ENCODE results near the gene PCK2. TPM values are rescaled to one million over a fixed set of nuclear protein-coding genes. Genes with fewer than 3 reads are reported as not detected.

Gene PCK2
- 10 to 100 TPM; 53.5 to 54.5 TPM for total RNA-seq

DNA sequence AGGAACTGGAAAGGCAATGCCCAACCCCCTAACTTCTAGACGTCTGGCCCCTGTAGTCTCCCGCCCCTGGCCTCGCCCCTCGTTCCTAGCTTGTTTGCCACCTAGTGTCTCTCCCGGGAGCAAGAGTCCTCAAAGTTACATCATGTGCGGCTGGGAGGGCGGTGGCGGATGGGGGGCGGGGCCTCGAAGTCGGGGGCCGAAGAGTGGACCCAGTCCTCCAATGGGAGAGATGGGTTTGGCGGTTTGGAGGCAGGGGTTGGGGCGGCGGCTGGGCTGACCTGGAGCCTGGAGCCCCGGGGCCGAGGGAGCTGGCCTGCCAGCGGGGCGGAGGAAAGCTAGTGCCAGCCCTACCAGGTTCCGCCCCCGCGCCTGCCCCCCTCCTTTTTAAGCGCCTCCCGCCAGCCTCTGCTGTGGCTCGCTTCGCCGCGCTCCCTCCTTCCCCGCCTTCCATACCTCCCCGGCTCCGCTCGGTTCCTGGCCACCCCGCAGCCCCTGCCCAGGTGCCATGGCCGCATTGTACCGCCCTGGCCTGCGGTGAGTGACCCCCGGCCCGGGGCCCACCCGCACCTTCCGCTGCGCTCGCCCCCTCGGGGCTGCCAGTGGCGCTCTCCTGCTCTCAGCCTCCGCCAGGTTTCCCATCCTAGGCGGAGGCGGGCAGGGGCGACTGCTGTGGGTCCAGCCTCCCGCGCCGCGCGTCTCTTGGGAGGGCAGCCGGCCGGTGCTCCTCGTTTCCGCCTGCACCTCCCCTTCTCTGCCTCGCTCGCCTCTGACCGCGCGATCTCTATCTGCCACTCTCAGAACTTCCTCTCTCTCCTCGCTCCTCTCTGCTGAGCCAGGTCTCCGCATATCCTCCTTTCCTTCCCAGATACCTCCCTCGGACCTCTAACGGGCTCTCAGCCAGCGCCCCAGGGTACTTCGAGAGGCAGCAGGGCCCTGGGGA, at the start of gene PCK2:
Gene PCK2 (plus strand): TSS at position 411 of the 940 bp plus-strand sequence. CDS start 95 bp downstream, at position 506.

DNA sequence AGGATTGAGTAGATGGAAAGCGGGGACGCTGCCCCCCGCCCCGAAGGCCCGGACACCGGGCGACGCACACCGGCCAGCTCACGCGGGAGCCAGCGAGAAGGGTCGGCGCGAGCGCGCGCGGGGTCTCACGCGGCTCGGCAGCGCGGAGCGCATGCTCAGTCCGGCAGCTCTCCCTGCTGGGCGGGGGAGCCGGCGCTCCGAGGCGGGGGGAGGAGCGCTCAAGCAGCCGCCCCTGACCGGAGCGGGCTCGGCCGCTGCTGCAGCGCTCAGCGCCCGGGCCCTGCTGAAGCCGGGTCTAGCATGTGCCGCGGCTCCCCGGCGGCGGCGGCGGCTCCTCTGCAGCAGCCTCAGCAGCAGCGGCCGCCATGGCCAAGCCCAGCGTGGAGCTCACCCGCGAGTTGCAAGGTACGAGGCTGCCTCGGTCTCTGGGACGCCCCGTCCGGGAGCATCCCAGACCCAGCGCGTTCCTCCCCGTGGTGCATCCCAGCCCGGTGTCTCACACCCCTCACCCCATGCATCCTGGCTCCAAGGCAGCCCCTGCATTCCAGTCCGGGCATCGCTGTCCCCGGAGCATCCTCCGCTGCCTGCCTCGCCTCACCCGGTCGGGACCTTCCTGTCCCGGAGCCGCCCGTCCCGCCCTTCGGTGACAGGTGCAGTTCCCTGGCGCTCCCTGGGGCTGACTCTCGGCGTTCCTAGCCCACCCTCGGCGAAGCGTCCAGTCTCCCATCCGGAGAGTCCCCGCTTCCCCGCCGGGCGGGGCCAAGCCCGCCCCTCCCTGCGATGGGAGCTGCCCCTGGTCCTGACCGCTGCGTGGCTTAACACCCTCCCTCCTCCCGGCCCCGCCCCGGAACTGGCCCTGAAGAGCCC, 42.1 kb upstream of the PCK2 start, which contains the start of gene CARMIL3:
Gene CARMIL3 (plus strand): TSS at position 221 of the 867 bp plus-strand sequence. CDS start 145 bp downstream, at position 366.

GRCh38 chr14:24071144-24071697, 22.9 kb upstream of the PCK2 start, which contains the start of gene CPNE6:
Gene CPNE6 (plus strand): TSS chr14:24071562. CDS start chr14:24072937, 1,375 bp downstream.

GRCh38 chr14:24114532-24115421, 20.7 kb downstream of the PCK2 start, which contains the start of the genes DCAF11 and NRL:
Gene DCAF11 (plus strand): TSS chr14:24114777. CDS start chr14:24115595, 818 bp downstream.
Gene NRL (minus strand): TSS chr14:24114949. CDS start chr14:24082848, 32,101 bp downstream.

DNA sequence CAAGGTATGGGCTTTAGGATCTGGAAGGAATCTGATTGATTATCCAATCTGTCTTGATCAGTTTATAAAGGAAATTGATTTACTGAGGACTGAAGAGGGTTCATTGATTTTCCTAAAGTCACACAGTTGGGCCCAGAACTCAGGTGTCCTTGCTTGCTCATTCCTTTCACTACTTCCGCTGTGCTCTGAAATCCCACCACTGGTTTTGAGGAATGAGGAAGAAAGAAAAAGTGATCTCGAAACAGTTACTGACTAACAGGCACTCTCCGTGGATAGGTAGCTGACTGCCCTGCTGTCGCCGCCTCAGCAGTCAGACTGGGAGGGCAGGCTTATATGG, 36.2 kb downstream of the PCK2 start, which contains the start of gene FITM1:
Gene FITM1 (plus strand): TSS at position 280 of the 337 bp plus-strand sequence. CDS start 905 bp downstream, outside the sequence.

GRCh38 chr14:24135834-24136683, 41.9 kb downstream of the PCK2 start, which contains the start of gene PSME1:
Gene PSME1 (plus strand): TSS chr14:24136194. CDS start chr14:24136263, 69 bp downstream.

GRCh38 chr14:24141097-24141880, 47.2 kb downstream of the PCK2 start, which contains the start of gene EMC9:
Gene EMC9 (minus strand): TSS chr14:24141591. CDS start chr14:24141304, 287 bp downstream.

GRCh38 chr14:24146453-24146977, 52.4 kb downstream of the PCK2 start, which contains the start of gene PSME2:
Gene PSME2 (minus strand): TSS chr14:24146610. CDS start chr14:24146581, 29 bp downstream.

GRCh38 chr14:24146978-24147760, 53.1 kb downstream of the PCK2 start, which contains the start of gene RNF31:
Gene RNF31 (plus strand): TSS chr14:24147498. CDS start chr14:24147699, 201 bp downstream.

Small RNA genes within 50 kb of the gene (microRNA-seq; reads per million reads assigned to microRNA genes)
- not detected for gene MIR7703 (ENCODE audit: borderline microRNAs expressed, borderline replicate concordance)

Other genes with a start within 250 kb of the PCK2 start
- gene DHRS4, start 140.5 kb upstream of the PCK2 start, total RNA-seq: 10 to 100 TPM; 18.3 to 19.6 TPM
- gene DHRS4L2, start 105.4 kb upstream of the PCK2 start, total RNA-seq: 10 to 100 TPM; 18.7 to 20.6 TPM
- gene CARMIL3, start 42.3 kb upstream of the PCK2 start, total RNA-seq: under 1 TPM; 0.50 to 0.65 TPM
- gene CPNE6, start 22.7 kb upstream of the PCK2 start, total RNA-seq: not detected
- 100 to 1,000 TPM; 101 TPM for gene DCAF11, start 20.5 kb downstream of the PCK2 start, total RNA-seq
- gene NRL, start 20.6 kb downstream of the PCK2 start, total RNA-seq: 1 to 10 TPM; 3.0 to 3.1 TPM
- 1 to 10 TPM; 1.4 to 1.5 TPM for gene FITM1, start 36.3 kb downstream of the PCK2 start, total RNA-seq
- 100 to 1,000 TPM; 453 to 473 TPM for gene PSME1, start 41.9 kb downstream of the PCK2 start, total RNA-seq
- gene EMC9, start 47.3 kb downstream of the PCK2 start, total RNA-seq: 10 to 100 TPM; 30.9 to 34.8 TPM
- 100 to 1,000 TPM; 386 to 389 TPM for gene PSME2, start 52.3 kb downstream of the PCK2 start, total RNA-seq
- 100 to 1,000 TPM; 108 to 111 TPM for gene RNF31, start 53.2 kb downstream of the PCK2 start, total RNA-seq
- gene IRF9, start 67.0 kb downstream of the PCK2 start, total RNA-seq: 100 to 1,000 TPM; 223 to 232 TPM
- 10 to 100 TPM; 48.9 to 49.8 TPM for gene REC8, start 77.8 kb downstream of the PCK2 start, total RNA-seq
- 10 to 100 TPM; 42.4 to 43.3 TPM for gene IPO4, start 94.5 kb downstream of the PCK2 start, total RNA-seq
- gene TM9SF1, start 101.1 kb downstream of the PCK2 start, total RNA-seq: 10 to 100 TPM; 32.2 to 32.3 TPM
- gene TSSK4, start 111.4 kb downstream of the PCK2 start, total RNA-seq: under 1 TPM; 0.34 to 0.60 TPM
- gene CHMP4A, start 119.2 kb downstream of the PCK2 start, total RNA-seq: 10 to 100 TPM; 85.1 to 89.0 TPM
- gene MDP1, start 121.8 kb downstream of the PCK2 start, total RNA-seq: 10 to 100 TPM; 16.0 to 17.1 TPM
- gene NEDD8, start 138.1 kb downstream of the PCK2 start, total RNA-seq: 100 to 1,000 TPM; 164 to 175 TPM
- gene GMPR2, start 138.6 kb downstream of the PCK2 start, total RNA-seq: 10 to 100 TPM; 67.8 to 70.1 TPM
- gene TINF2, start 148.3 kb downstream of the PCK2 start, total RNA-seq: 100 to 1,000 TPM; 120 to 130 TPM
- 1 to 10 TPM; 3.3 to 4.5 TPM for gene TGM1, start 168.9 kb downstream of the PCK2 start, total RNA-seq
- 10 to 100 TPM; 42.3 to 44.3 TPM for gene RABGGTA, start 177.3 kb downstream of the PCK2 start, total RNA-seq
- gene DHRS1, start 205.5 kb downstream of the PCK2 start, total RNA-seq: 10 to 100 TPM; 32.0 to 36.6 TPM
- gene NOP9, start 205.5 kb downstream of the PCK2 start, total RNA-seq: 10 to 100 TPM; 30.7 to 30.9 TPM
- gene CIDEB, start 213.7 kb downstream of the PCK2 start, total RNA-seq: 10 to 100 TPM; 29.0 to 30.2 TPM
- gene LTB4R2, start 215.8 kb downstream of the PCK2 start, total RNA-seq: 10 to 100 TPM; 20.8 to 21.0 TPM
- gene LTB4R, start 217.2 kb downstream of the PCK2 start, total RNA-seq: 10 to 100 TPM; 24.9 to 28.5 TPM
- 1 to 10 TPM; 3.8 to 4.5 TPM for gene ADCY4, start 240.8 kb downstream of the PCK2 start, total RNA-seq
- 10 to 100 TPM; 35.0 to 36.5 TPM for gene RIPK3, start 245.7 kb downstream of the PCK2 start, total RNA-seq

Measured in activated naive CD4-positive, alpha-beta T cell treated with anti-CD3 and anti-CD28 coated beads, Interleukin-2, amount 10 ng/mL, durations not matched to agents 5 hours and 36 hours (primary cell).